Skeletal muscle satellite cell (primary cell): ENCODE data around the gene CGN.

ENCODE experiments used
- H3K27me3 ChIP-seq: 2 replicates; pipeline ENCODE4 v1.7.0; 2013; ENCODE audit warnings: low read length; ENCODE audit not compliant: control insufficient read depth, insufficient read depth
- H3K36me3 ChIP-seq: 2 replicates; pipeline ENCODE4 v1.7.0; 2013; ENCODE audit warnings: mild to moderate bottlenecking, control low read depth, low read length; ENCODE audit not compliant: insufficient read depth
- H3K4me1 ChIP-seq: 2 replicates; pipeline ENCODE4 v1.7.0; 2013; ENCODE audit warnings: low read length; ENCODE audit not compliant: control insufficient read depth, insufficient read depth
- H3K4me2 ChIP-seq: 2 replicates; pipeline ENCODE4 v1.7.0; 2013; ENCODE audit warnings: mild to moderate bottlenecking, low read length
- H3K4me3 ChIP-seq: 2 replicates; pipeline ENCODE4 v1.7.0; 2013; ENCODE audit warnings: low read length
- H3K9ac ChIP-seq: 2 replicates; pipeline ENCODE4 v1.7.0; 2013; ENCODE audit warnings: mild to moderate bottlenecking, low read depth, low read length, moderate library complexity
- H3K9me3 ChIP-seq: replicated peaks from 2 replicates; pipeline ENCODE4 v1.7.0; 2013; ENCODE audit warnings: mild to moderate bottlenecking, control low read depth, low read length

CGN gene

DNA sequence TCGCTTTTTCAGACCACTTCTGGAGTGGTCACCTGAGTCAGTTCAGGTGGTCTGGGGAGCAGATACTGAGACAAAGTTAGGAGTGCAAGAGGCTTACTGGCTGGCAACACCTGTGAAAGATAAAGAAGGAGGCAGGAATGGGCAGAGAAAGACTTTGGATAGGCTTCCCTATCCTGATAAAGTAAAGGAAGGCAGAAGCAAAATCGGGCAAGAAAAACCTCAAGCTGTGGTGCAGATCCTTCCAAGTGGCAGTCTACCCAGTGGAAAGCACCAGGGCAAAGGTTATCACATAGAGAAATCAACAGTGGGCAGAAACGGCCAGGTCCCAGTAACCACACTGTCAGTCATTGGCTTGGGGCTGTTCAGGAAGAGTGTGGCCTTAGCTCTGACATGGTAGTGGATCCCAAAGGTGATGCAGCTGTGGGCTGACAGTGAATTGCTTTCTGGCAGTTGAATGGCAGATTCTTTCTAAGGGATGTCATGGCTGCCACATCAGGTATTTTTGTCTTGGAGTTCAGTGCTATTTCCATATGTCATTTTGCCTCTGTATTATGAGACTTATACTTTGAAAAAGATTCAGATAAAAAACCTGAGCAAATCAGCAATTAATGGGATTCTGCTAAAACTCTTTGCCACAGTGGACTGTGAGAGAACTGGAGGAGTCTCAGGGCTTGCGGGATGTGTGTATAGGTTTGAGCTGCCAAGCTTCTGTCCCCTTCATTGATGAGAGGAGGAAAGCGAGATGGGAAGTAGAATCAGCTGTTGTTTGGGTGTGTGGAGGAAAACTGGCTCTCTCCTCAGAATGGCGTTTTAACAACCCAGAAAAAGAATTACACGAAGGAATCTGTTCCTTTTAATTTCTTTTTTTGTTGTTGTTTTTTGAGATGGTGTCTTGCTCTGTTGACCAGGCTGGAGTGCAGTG is 8.1 kb upstream of the CGN start:
- Histone ChIP-seq H3K27me3 (peaks cover 39% of the 10 kb centered on the region), H3K9ac (no peak overlapping the region), H3K36me3 (no peaks in the 10 kb centered on the region), H3K4me2 (no peak overlapping the region), H3K9me3 (no peaks in the 10 kb centered on the region), H3K4me1 (no peaks in the 10 kb centered on the region), H3K4me3 (no peak overlapping the region)

- H3K4me3 ChIP-seq, result no peak overlapping the region
- no peak overlapping the region for H3K4me2 ChIP-seq
- H3K4me1 ChIP-seq, result no peaks in the 10 kb centered on the region
- no peaks in the 10 kb centered on the region for H3K36me3 ChIP-seq
- no peaks in the 10 kb centered on the region for H3K9me3 ChIP-seq
- no peak overlapping the region for H3K9ac ChIP-seq
- peaks cover 33% of the 10 kb centered on the region for H3K27me3 ChIP-seq
These were observed 6.9 kb upstream of the CGN start for GRCh38 chr1:151504252-151504651.

DNA sequence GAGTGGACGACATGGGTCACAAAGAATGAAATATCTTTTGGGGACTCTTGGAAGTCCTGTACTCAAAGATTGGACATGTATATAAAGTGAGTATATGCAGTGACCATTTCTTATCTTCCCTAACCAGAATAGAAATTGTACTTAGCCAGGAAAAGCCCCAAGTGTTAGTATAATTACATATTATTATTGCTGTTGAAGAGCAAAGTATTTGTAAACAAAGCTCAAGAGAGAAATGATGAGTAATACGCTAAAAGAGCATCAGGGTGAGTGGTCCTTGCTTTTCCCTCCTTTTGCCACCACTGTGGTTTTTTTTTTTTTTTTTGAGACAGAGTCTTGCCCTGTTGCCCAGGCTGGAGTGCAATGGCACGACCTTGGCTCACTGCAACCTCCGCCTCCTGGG is 6.4 kb upstream of the CGN start:
- H3K4me2 ChIP-seq, result no peak overlapping the region
- peaks cover 29% of the 10 kb centered on the region for H3K27me3 ChIP-seq
- no peak overlapping the region for H3K4me3 ChIP-seq
- H3K9ac ChIP-seq, result no peak overlapping the region
- no peaks in the 10 kb centered on the region for H3K9me3 ChIP-seq
- H3K36me3 ChIP-seq, result no peaks in the 10 kb centered on the region
- H3K4me1 ChIP-seq, result no peaks in the 10 kb centered on the region

DNA sequence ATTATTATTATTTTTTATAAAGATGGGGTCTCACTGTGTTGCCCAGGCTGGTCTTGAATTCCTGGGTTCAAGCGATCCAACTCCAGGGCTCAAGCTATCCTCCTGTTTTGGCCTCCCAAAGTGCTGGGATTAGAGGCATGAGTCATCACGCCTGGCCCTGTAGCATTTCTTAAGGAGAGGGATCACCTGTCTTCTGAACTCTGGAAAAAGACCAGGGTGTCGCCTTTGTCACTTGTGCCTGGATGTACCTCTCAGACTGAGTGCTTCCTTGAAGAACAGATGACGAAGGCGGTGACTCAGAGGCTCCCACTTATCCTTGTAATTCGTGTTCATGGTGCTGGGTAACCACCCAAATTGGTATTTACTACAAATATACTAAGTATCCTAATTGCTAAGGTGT is 2.4 kb upstream of the CGN start:
- H3K36me3 ChIP-seq, result no peaks in the 10 kb centered on the region
- H3K4me1 ChIP-seq, result peaks cover 16% of the 10 kb centered on the region
- H3K9ac ChIP-seq, result no peak overlapping the region
- H3K9me3 ChIP-seq, result no peaks in the 10 kb centered on the region
- H3K27me3 ChIP-seq, result peaks cover 48% of the 10 kb centered on the region
- no peak overlapping the region for H3K4me2 ChIP-seq
- H3K4me3 ChIP-seq, result no peak overlapping the region

GRCh38 chr1:151509350-151510019 is 1.7 kb upstream of the CGN start:
- Histone ChIP-seq H3K27me3 (peaks cover 45% of the 10 kb centered on the region), H3K4me1 (peaks cover 16% of the 10 kb centered on the region), H3K9ac (no peak overlapping the region), H3K4me2 (no peak overlapping the region), H3K4me3 (no peak overlapping the region), H3K36me3 (no peaks in the 10 kb centered on the region), H3K9me3 (no peaks in the 10 kb centered on the region)

DNA sequence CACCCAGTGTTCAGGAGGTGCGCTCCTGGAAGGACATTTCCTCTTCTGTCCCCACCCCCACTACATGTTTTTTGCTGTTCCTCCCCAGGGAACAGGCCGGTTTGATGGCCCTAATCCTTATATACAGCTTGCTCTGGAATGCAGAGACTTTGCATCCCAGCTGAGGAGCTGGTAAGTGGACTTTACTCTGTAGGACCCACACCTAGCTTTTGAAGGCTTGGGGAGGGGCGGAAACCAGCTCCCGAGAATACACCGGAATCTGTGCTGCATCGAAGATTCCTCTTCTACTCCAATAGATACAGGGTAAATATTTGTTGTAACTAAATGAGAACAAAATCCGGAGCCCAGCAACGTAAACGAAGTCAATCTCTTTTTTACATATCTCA is 1.2 kb upstream of the CGN start:
- Histone ChIP-seq H3K27me3 (peaks cover 45% of the 10 kb centered on the region), H3K9me3 (no peaks in the 10 kb centered on the region), H3K9ac (no peak overlapping the region), H3K4me3 (no peak overlapping the region), H3K36me3 (no peaks in the 10 kb centered on the region), H3K4me1 (peaks cover 16% of the 10 kb centered on the region), H3K4me2 (no peak overlapping the region)

DNA sequence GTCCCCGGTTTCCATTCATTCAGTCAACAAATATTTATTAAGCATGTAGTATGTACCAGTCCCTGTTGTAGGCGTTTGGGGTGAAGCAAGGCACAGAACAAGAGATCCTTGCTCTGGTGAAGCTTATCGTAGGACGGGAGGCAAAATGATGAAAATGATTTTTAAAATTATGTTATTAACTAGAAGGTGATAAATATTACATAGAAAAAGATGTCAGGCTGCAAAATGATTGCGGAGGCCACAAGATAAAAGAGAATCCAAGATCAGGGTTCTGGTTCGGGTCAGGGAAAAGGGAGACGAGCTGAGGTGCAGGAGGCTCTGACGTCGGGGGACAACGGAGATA is 602 bp upstream of the CGN start:
- Histone ChIP-seq H3K4me3 (peak overlapping the region; percentile 71), H3K4me2 (peak overlapping the region; percentile 87), H3K27me3 (peaks cover 45% of the 10 kb centered on the region), H3K9me3 (no peaks in the 10 kb centered on the region), H3K9ac (no peak overlapping the region), H3K4me1 (peaks cover 16% of the 10 kb centered on the region), H3K36me3 (no peaks in the 10 kb centered on the region)

GRCh38 chr1:151511636-151512215 is 539 bp downstream of the CGN start:
- peak overlapping the region; percentile 71 for H3K4me3 ChIP-seq
- H3K4me2 ChIP-seq, result peak overlapping the region; percentile 87
- H3K36me3 ChIP-seq, result no peaks in the 10 kb centered on the region
- H3K4me1 ChIP-seq, result peaks cover 16% of the 10 kb centered on the region
- H3K27me3 ChIP-seq, result peaks cover 37% of the 10 kb centered on the region
- H3K9me3 ChIP-seq, result no peaks in the 10 kb centered on the region
- peak overlapping the region; percentile 53 for H3K9ac ChIP-seq

- Histone ChIP-seq H3K4me1 (peaks cover 16% of the 10 kb centered on the region), H3K4me3 (no peak overlapping the region), H3K27me3 (peaks cover 33% of the 10 kb centered on the region), H3K9me3 (no peaks in the 10 kb centered on the region), H3K4me2 (no peak overlapping the region), H3K36me3 (no peaks in the 10 kb centered on the region), H3K9ac (no peak overlapping the region)
These were observed 1.1 kb downstream of the CGN start for GRCh38 chr1:151512326-151512725.

- H3K27me3 ChIP-seq, result peaks cover 33% of the 10 kb centered on the region
- H3K36me3 ChIP-seq, result no peaks in the 10 kb centered on the region
- H3K9ac ChIP-seq, result no peak overlapping the region
- H3K4me2 ChIP-seq, result no peak overlapping the region
- H3K9me3 ChIP-seq, result no peaks in the 10 kb centered on the region
- H3K4me1 ChIP-seq, result peaks cover 16% of the 10 kb centered on the region
- H3K4me3 ChIP-seq, result no peak overlapping the region
These were observed 1.8 kb downstream of the CGN start for GRCh38 chr1:151512801-151513625.

GRCh38 chr1:151513626-151514121 is 2.5 kb downstream of the CGN start:
- H3K9ac ChIP-seq, result no peak overlapping the region
- no peak overlapping the region for H3K4me2 ChIP-seq
- peaks cover 33% of the 10 kb centered on the region for H3K27me3 ChIP-seq
- peaks cover 16% of the 10 kb centered on the region for H3K4me1 ChIP-seq
- H3K36me3 ChIP-seq, result no peaks in the 10 kb centered on the region
- no peak overlapping the region for H3K4me3 ChIP-seq
- H3K9me3 ChIP-seq, result no peaks in the 10 kb centered on the region
